ENCODE data around the gene AP2B1.

The AP2B1 gene

GRCh38 chr17:35709874-35710273 lies 122.8 kb downstream of the AP2B1 start:
- no peak overlapping the region for H3K27ac ChIP-seq
- TF ChIP-seq ZFX (IDR thresholded peaks at IDR 0.05) = no peak
- TF ChIP-seq, protein P1, sequence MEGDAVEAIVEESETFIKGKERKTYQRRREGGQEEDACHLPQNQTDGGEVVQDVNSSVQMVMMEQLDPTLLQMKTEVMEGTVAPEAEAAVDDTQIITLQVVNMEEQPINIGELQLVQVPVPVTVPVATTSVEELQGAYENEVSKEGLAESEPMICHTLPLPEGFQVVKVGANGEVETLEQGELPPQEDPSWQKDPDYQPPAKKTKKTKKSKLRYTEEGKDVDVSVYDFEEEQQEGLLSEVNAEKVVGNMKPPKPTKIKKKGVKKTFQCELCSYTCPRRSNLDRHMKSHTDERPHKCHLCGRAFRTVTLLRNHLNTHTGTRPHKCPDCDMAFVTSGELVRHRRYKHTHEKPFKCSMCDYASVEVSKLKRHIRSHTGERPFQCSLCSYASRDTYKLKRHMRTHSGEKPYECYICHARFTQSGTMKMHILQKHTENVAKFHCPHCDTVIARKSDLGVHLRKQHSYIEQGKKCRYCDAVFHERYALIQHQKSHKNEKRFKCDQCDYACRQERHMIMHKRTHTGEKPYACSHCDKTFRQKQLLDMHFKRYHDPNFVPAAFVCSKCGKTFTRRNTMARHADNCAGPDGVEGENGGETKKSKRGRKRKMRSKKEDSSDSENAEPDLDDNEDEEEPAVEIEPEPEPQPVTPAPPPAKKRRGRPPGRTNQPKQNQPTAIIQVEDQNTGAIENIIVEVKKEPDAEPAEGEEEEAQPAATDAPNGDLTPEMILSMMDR (conservative IDR thresholded peaks at IDR 0.05) = no peak

- H3K27ac ChIP-seq = no peak overlapping the region
- TF ChIP-seq, protein P1 (conservative IDR thresholded peaks at IDR 0.05) = no peak
- TF ChIP-seq ZFX (IDR thresholded peaks at IDR 0.05) = no peak
Measured at GRCh38 chr17:35710950-35711349, 123.8 kb downstream of the AP2B1 start.

DNA sequence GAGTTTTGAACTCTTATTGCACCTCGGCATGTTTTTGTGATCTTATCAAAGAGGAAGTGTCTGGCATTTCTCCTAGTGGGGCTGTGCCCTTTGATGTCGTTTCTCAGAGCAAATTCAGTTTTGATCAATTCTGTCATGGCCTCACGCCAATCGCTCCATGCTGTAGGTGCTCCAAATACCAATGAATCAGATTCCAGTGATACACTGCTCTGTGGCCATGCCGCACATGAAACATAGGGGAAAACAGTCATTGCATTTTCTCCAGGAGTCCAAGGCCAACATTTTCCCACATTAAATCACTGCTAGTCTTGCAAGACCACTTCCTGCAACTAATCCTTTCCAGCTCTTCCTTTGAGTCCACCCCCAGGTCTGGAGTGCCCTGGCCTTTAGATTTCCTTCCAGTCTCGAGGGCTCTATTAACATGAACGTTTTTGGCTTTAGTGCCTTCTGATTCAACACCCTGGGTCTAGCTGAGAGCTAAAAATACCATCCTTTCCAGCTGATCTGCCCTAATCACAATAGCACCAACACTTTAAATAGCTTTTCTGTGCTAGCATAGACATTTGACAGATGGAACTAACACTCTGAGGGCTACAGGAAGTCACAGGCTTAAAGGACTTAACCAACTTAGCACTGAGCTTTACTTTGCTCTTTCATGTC lies 126.1 kb downstream of the AP2B1 start:
- no peak overlapping the region for H3K27ac ChIP-seq
- no peak for TF ChIP-seq ZFX (IDR thresholded peaks at IDR 0.05)
- TF ChIP-seq, protein P1 (conservative IDR thresholded peaks at IDR 0.05) = no peak

GRCh38 chr17:35714988-35715387 lies 127.9 kb downstream of the AP2B1 start:
- TF ChIP-seq, protein P1 (conservative IDR thresholded peaks at IDR 0.05) = no peak
- no peak for TF ChIP-seq ZFX (IDR thresholded peaks at IDR 0.05)
- H3K27ac ChIP-seq = no peak overlapping the region

- no peak overlapping the region for H3K27ac ChIP-seq
- TF ChIP-seq ZFX (IDR thresholded peaks at IDR 0.05) = no peak
- TF ChIP-seq, protein P1 (conservative IDR thresholded peaks at IDR 0.05) = no peak
Measured at GRCh38 chr17:35715416-35715815, 128.3 kb downstream of the AP2B1 start.

- TF ChIP-seq, protein P1 (conservative IDR thresholded peaks at IDR 0.05) = no peak
- TF ChIP-seq ZFX (IDR thresholded peaks at IDR 0.05) = no peak
- no peak overlapping the region for H3K27ac ChIP-seq
Measured at GRCh38 chr17:35716173-35716572, 129.1 kb downstream of the AP2B1 start.

GRCh38 chr17:35716897-35717465 lies 129.9 kb downstream of the AP2B1 start:
- TF ChIP-seq, protein P1 (conservative IDR thresholded peaks at IDR 0.05) = no peak
- no peak for TF ChIP-seq ZFX (IDR thresholded peaks at IDR 0.05)
- H3K27ac ChIP-seq = no peak overlapping the region; the same call in 1 of the 2 replicates
